GM15510 (cell line): ENCODE results near the gene DUSP10.

Experiments
- POLR2A ChIP-seq: IDR thresholded peaks from 3 replicates; pipeline ENCODE4 v1.6.1; 2011; ENCODE audit warnings: borderline replicate concordance; ENCODE audit not compliant: insufficient read length; ENCODE audit errors: extremely low read depth

DUSP10 gene

DNA sequence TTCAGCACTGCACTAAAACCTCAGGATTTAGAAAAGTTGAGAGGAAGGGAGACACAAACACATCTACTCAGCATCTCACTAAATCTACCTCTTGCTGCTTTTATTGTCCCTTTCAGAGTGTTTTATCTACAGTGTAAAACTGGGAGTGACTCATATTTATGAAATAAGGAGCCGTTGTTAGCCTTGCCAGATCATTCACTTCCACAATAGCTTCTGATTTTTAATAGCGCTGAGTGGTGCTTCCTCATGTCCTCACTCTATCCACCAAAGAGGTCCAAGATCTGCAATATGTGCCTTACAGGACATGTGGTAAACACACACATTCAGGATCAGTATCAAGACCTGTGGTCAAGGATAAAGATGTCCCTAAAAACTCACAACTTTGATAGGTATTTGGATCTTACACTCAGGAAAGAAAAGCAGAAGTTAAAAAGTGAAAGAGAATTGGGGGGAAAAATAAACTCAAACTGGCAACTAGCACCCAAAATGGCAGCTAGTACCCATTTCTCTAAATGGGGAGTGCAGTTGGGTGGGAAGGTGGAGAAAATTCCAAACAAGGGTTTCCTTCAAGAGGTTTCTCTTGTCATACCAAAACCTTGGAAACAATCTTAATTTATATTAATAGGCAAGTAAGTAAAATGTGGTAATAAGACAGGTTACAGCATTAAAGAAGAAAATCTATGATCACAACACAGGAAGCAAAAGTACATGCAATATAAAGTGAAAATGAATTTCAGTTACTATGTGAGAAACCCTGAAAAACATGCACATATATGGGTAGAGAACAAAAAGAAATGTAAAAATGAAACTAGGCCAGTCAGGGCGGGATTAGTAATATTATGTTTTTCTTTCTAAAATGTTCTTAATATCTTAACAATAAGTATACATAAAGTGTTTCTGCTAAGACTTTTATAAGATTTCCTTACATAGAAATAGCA is 15.9 kb downstream of the DUSP10 start:
- TF ChIP-seq POLR2A = no peak

- TF ChIP-seq POLR2A = no peak
These were observed 16.8 kb downstream of the DUSP10 start for GRCh38 chr1:221724931-221725605.

DNA sequence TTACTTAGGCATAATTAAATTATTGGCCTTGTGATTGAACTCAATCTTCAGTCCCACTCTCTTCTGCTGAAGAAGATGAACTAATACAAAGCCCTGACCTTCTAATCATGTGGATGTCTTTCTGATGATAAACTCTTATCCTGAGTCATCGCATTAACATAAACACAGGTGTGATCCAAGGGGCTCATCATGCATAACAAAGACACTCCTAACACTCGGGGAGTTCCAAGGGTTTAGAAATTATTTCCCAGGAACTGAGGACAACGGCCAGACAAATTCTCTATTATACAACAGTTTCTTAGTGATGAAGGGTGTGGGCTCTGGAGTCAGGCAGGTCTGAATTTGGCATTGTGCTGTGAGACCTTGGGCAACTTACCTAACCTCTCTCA is 18.0 kb downstream of the DUSP10 start:
- no peak for TF ChIP-seq POLR2A

DNA sequence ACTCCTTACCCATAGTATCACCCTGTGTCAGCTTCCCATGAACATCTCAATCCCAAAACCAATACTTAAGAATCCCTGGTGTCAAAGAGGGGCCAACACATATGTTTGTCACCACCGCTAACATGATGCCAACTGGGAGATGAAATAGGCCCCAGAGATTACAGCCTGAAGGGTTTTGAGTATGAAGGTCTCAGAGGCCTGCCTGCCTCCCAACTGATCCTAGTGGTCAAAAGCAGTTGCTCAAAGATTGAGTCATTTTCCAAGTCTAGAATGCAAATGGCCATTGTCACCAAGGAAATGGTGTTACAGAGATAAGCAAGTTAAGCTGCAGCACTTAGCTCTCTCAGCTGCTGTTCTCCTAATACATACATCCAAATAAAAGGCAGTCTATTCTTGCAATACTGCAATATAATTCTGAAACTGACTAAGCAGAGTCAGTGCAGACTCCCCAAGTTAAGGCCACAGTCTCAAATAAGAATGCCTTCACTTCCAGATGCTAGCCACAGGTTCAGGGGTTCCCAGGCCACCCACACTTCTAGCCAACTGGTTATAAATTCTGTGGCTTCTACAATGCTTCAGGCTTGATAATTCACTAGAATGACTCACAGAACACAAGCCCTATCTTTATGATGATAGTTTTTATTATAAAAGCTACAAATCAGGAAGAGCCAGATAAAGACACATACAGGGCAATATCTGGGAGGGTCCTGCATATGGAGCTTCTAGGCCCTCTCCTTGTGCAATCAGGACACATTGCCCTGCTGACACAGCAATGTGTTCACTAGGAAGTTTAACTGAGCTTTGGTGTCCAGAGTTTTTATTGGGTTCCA is 18.7 kb downstream of the DUSP10 start:
- no peak for TF ChIP-seq POLR2A

DNA sequence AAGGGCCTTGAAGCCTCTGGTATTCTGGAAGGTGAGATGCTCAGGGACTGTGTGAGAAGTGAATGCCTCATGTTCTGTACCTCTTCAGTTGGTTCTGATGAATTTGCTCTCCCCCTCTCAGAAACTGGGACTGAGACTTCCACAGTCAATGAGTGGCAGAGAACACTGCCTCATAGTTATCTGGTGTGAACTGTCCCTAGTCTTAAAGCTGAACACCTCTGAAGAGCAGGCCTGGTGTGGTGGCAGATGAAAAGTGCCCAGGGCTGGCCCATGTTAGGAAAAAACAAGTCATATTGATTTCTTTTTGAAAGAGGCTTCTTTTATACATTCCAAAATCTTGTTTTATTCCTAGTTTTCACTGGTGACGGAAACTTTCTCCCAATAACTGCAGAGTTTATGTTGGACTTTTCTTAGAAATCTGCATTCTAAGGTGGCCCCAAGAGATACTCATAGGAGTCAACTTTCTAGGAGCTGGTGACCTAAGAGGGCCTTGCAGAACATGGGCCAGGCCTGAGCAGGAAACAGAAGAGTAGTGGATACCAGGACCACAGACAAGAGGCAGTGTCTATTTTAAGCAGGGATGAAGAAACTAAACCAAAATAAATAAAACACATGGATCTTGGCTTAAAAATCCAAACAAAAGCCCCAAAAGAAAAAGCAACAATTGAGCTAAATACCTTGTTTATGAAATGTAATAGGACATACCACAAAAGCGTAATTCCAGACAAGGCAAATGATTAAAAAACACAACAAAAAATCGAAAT is 19.5 kb downstream of the DUSP10 start:
- no peak for TF ChIP-seq POLR2A

DNA sequence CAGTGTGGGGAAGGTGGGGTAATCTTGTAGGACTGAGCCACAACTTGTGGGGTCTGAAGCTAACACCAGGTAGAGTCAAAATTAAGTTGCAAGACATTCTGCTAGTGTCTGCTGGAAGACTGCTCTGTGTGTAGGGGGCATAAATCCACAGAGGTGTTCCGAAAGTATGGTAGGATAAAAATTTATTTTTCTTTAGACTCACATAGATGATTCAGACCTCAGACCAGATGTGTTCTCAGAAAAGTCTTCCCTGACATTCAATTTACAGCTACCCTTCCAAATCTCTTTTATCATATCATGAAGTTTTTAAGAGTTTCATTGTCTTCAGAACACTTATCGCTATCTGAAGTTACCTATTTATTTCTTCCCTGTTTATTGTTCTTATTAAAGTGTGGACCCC is 21.3 kb downstream of the DUSP10 start:
- no peak for TF ChIP-seq POLR2A

GRCh38 chr1:221719987-221720386 is 21.9 kb downstream of the DUSP10 start:
- no peak for TF ChIP-seq POLR2A

GRCh38 chr1:221719278-221719597 is 22.7 kb downstream of the DUSP10 start:
- TF ChIP-seq POLR2A = no peak

- TF ChIP-seq POLR2A = no peak
These were observed 23.3 kb downstream of the DUSP10 start for GRCh38 chr1:221718381-221719277.

- no peak for TF ChIP-seq POLR2A
These were observed 24.4 kb downstream of the DUSP10 start for GRCh38 chr1:221717485-221717853.

DNA sequence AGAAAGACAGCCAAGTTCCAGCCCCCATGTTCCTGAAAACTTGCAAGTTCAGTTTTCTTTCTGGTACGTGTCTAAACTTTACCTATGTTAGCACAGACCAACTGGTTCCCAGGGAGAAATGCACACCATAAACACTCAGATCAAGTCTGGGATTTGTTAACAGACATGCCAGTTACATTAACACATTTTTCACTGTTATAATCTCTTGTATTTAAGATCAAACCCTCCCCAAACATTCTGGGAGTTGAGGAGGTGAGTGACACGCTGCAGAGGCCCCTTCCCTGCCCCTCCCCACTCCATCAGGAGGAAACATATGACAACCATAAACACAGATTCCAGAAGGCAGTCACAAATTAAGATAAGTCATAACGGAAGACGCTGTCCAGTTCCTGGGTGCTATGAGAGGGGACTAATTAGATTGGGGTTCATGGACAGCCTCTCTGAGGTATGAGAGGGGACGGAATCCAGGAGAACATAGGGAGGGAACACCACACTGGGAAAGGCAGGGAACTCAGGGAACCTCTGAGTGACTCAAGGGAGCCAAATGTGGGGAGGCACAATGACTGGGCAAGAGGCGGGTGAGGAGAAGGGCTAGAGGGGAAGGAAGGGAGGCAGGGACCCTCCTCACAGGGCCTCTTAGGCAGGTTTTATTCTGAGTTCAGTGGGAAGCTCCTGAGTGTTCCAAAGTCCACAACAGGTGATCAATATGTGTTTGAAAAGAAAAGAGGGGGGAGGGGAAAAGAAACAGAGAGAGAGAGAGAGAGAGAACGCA is 25.0 kb downstream of the DUSP10 start:
- TF ChIP-seq POLR2A = no peak

DNA sequence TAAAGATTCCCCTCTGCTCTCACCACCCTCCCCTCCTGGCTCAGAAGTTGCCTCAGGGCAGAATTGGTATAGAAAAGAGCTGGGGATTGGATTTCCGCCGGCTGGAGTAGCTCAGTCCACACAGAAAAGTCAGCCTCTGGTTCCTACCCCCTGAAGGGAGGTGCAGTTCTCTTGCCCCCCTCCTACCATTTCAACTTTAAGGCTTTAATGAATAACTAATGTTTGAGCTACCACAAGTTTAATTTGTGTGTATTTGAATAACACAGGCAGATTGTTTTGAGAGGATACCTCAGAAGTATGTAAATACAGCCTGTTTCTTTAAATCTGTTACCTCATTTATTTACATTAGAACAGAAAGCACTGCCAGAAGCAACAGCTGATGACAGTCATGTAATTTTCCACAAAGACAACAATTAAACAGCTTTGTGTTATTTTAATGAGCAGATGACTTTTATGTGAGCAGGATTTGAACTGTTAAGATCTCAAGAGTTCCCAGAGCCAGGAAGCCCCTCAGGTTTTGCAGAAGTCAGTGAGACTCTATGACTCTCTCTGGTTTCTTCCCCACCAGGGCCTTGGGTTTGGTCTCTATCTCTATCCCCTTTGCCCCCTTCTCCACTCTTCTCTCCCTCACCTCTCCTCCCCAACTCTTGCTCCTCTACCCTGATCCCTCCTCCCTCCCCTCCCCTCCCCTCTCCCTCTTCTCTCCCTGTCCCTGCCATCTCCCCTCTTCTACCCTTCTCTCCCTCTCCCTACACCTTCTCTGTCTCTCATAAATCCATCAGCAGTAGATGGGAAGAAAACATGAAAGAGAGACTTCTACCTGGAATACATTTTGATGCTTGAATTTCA is 26.3 kb downstream of the DUSP10 start:
- no peak for TF ChIP-seq POLR2A
